NCI-H748 treated with DMSO at 0.1 percent for 48 hours (cell line): ENCODE data around the gene SULT4A1.

ENCODE experiments used
- DNase-seq: peaks from one replicate; lab custom pipeline; 2025; lab: John Stamatoyannopoulos, UW

SULT4A1 gene

GRCh38 chr22:43860831-43861230, 1.5 kb downstream of the SULT4A1 start:
- no peak for DNase-seq

GRCh38 chr22:43860126-43860525, 2.2 kb downstream of the SULT4A1 start:
- DNase-seq, result no peak

- no peak for DNase-seq
Measured at GRCh38 chr22:43859621-43860020, 2.7 kb downstream of the SULT4A1 start.

GRCh38 chr22:43859176-43859575, 3.1 kb downstream of the SULT4A1 start:
- DNase-seq, result no peak

GRCh38 chr22:43858156-43858895, 4.0 kb downstream of the SULT4A1 start:
- DNase-seq, result no peak

- DNase-seq, result no peak
Measured at GRCh38 chr22:43857367-43857766, 4.9 kb downstream of the SULT4A1 start.

GRCh38 chr22:43855431-43855830, 6.9 kb downstream of the SULT4A1 start:
- DNase-seq, result no peak

GRCh38 chr22:43854786-43855271, 7.5 kb downstream of the SULT4A1 start:
- no peak for DNase-seq

- DNase-seq, result no peak
Measured at GRCh38 chr22:43854121-43854785, 8.1 kb downstream of the SULT4A1 start.

GRCh38 chr22:43853328-43853931, 8.9 kb downstream of the SULT4A1 start:
- no peak for DNase-seq

GRCh38 chr22:43852573-43853327, 9.6 kb downstream of the SULT4A1 start:
- DNase-seq, result no peak

GRCh38 chr22:43851979-43852307, 10.4 kb downstream of the SULT4A1 start:
- DNase-seq, result no peak

- no peak for DNase-seq
Measured at GRCh38 chr22:43851058-43851978, 11.0 kb downstream of the SULT4A1 start.

- DNase-seq, result no peak
Measured at GRCh38 chr22:43850529-43850928, 11.8 kb downstream of the SULT4A1 start.

- DNase-seq, result no peak
Measured at GRCh38 chr22:43849731-43850130, 12.6 kb downstream of the SULT4A1 start.

- DNase-seq, result no peak
Measured at GRCh38 chr22:43848366-43849171, 13.7 kb downstream of the SULT4A1 start.

GRCh38 chr22:43847376-43848289, 14.7 kb downstream of the SULT4A1 start:
- DNase-seq, result no peak

- DNase-seq, result no peak
Measured at GRCh38 chr22:43846966-43847365, 15.3 kb downstream of the SULT4A1 start.

- no peak for DNase-seq
Measured at GRCh38 chr22:43845981-43846380, 16.3 kb downstream of the SULT4A1 start.
